GM12864 (cell line): ENCODE measurements around the gene LRP11.
"Not testable (repeated sequence)": the region's sequence is repeated elsewhere in the genome, so short reads cannot be mapped to it uniquely, and the experiment has no call there.

Experiments used
- DNase-seq: peaks from one replicate; pipeline ENCODE4 v3.0.0-alpha.2; 2011; ENCODE audit warnings: low read depth
- H3K4me3 ChIP-seq: 2 replicates; pipeline ENCODE4 v1.5.1; 2011; ENCODE audit warnings: mild to moderate bottlenecking, low read depth, low read length, control low read depth
- CTCF ChIP-seq: IDR thresholded peaks from 2 replicates; pipeline ENCODE4 v1.5.1; 2011; ENCODE audit warnings: low read depth, mild to moderate bottlenecking, moderate library complexity, low read length, control low read depth, inconsistent platforms; ENCODE audit errors: missing control alignments

LRP11 gene

GRCh38 chr6:149897015-149897697 is 33.0 kb upstream of the LRP11 start:
- TF ChIP-seq CTCF: no peak
- H3K4me3 ChIP-seq: no peak overlapping the region
- DNase-seq: no peak

- TF ChIP-seq CTCF: no peak
- no peak for DNase-seq
- no peak overlapping the region for H3K4me3 ChIP-seq
These were observed 32.3 kb upstream of the LRP11 start for GRCh38 chr6:149896491-149896890.

- no peak for DNase-seq
- TF ChIP-seq CTCF: no peak
- H3K4me3 ChIP-seq: no peak overlapping the region
These were observed 31.7 kb upstream of the LRP11 start for GRCh38 chr6:149895833-149896271.

- TF ChIP-seq CTCF: no peak
- no peak overlapping the region for H3K4me3 ChIP-seq
- no peak for DNase-seq
These were observed 31.0 kb upstream of the LRP11 start for GRCh38 chr6:149895048-149895590.

GRCh38 chr6:149891864-149892263 is 27.7 kb upstream of the LRP11 start:
- not testable (repeated sequence) for DNase-seq, H3K4me3 ChIP-seq

- TF ChIP-seq CTCF: no peak
- DNase-seq: no peak
- H3K4me3 ChIP-seq: no peak overlapping the region
These were observed 27.1 kb upstream of the LRP11 start for GRCh38 chr6:149891259-149891658.

GRCh38 chr6:149890629-149891045 is 26.5 kb upstream of the LRP11 start:
- no peak for TF ChIP-seq CTCF
- DNase-seq: no peak
- no peak overlapping the region for H3K4me3 ChIP-seq
